Aorta (tissue), 5 donors: ENCODE data around the gene CHERP. TPM values are rescaled to one million over a fixed set of nuclear protein-coding genes. Genes with fewer than 3 reads are reported as not detected.

Source experiments
- ATAC-seq: fragments of 200-7000 bp; cut with Tn5 transposase; one replicate; pipeline ENCODE4 v1.9.1; 2022; ENCODE audit warnings: moderate library complexity; ENCODE audit not compliant: low FRiP score
- DNase-seq, 2 donors: peaks; one replicate each; pipeline ENCODE4 v3.0.0-alpha.2; 2020
- H3K27ac ChIP-seq, 2 donors: one replicate each; pipeline ENCODE4 v1.5.1; 2013; ENCODE audit warnings: low read length in 2 of 2, mild to moderate bottlenecking in 2 of 2, moderate library complexity in 2 of 2, control low read depth in 1 of 2, inconsistent platforms in 1 of 2, low read depth in 1 of 2
- H3K27me3 ChIP-seq, 2 donors: one replicate each; pipeline ENCODE4 v1.6.1; 2013; ENCODE audit warnings: control low read depth in 1 of 2, low read length in 1 of 2, mild to moderate bottlenecking in 1 of 2, moderate library complexity in 1 of 2; ENCODE audit not compliant: insufficient read depth in 2 of 2, control insufficient read depth in 1 of 2
- H3K36me3 ChIP-seq, 2 donors: one replicate each; pipeline ENCODE4 v1.6.1; 2013; ENCODE audit warnings: control low read depth in 1 of 2, low read length in 1 of 2, mild to moderate bottlenecking in 1 of 2; ENCODE audit not compliant: insufficient read depth in 2 of 2, control insufficient read depth in 1 of 2
- H3K4me1 ChIP-seq, 2 donors: one replicate each; pipeline ENCODE4 v1.6.1; 2013; ENCODE audit warnings: low read length in 2 of 2, control low read depth in 1 of 2, mild to moderate bottlenecking in 1 of 2, moderate library complexity in 1 of 2; ENCODE audit not compliant: insufficient read depth in 2 of 2, control insufficient read depth in 1 of 2
- H3K4me3 ChIP-seq, 2 donors: one replicate each; pipeline ENCODE4 v1.5.1; 2013; ENCODE audit warnings: low read length in 2 of 2, control low read depth in 1 of 2, mild to moderate bottlenecking in 1 of 2
- H3K9me3 ChIP-seq: one replicate; pipeline ENCODE4 v1.6.1; 2013; ENCODE audit warnings: mild to moderate bottlenecking, low read length; ENCODE audit not compliant: control insufficient read depth
- WGBS, 2 donors: extraction: QIAGEN DNeasy Blood & Tissue Kit; methylation state at CpG; one replicate each; pipeline ENCODE4 v1.1.7; 2013; 5-methylcytosine and 5-hydroxymethylcytosine counted together
- intact Hi-C, 2 donors: fragments of 100-400 bp; cut with DNase I; formaldehyde crosslinking; loops; one replicate each; pipeline versions ENCODE4 v1.14.2 to v1.15.0; 2022
- polyA plus RNA-seq, 2 donors: library from polyadenylated mRNA; stranded (reverse); fragments of 200-250 nt; gene quantifications; one replicate each; pipeline ENCODE4 v1.2.3, GENCODE V29; 2013
- total RNA-seq, 2 donors: library from RNA; stranded (reverse); fragmentation: NEBNext Ultra II Directional; extraction: Animal tissue kit (Norgen Biotek cat#: 25700); gene quantifications; one replicate each; pipeline ENCODE4 v1.2.1, GENCODE V29; 2021
- donor health status: healthy with polysubstance abuse.
- donor health status: Bipolar disorder and iron deficiency.
- donor health status: DM: no; HTN: no; CAD: no.
- donor health status: DM: no; HTN: no; CAD: no.
- donor health status: DM: yes; HTN: yes; CAD: no.

CHERP gene
- total and polyA plus RNA-seq, 4 donors: 5.5 to 36.6 (median 24.9) TPM

DNA sequence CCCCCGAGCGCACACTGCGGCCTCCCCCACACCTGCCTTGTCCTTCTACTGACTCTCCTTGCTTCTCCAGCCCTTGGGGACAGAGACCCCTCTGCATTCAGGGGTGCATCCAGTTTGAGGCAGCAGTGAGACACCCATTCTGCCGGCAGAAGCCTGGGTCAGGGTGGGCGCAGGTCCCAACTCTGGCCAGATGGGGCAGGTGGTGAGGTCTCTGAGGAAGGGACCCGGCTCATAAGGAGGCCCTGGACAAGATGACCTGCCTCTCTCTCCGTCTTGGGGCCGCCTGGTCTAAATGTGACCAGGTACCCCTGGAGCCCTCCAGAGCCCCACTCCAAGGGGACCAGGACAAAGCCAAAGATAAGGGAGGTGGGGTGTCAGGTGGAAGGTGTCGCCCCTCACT lies 6.1 kb downstream of the CHERP start:
- WGBS, 2 donors: 90 to 91% methylated on average over 9 of the region's 9 CpGs
- Histone ChIP-seq H3K27me3 (no peaks in the 10 kb centered on the region), H3K4me1 (peaks cover 0 to 2% of the 10 kb centered on the region in 2 donors), H3K9me3 (no peaks in the 10 kb centered on the region), H3K36me3 (peaks cover 0 to 14% of the 10 kb centered on the region in 2 donors), H3K4me3 (no peak overlapping the region), H3K27ac (no peak overlapping the region)
- DNase-seq (no peak), ATAC-seq (no peak)
- intact Hi-C loops: no loop called here

DNA sequence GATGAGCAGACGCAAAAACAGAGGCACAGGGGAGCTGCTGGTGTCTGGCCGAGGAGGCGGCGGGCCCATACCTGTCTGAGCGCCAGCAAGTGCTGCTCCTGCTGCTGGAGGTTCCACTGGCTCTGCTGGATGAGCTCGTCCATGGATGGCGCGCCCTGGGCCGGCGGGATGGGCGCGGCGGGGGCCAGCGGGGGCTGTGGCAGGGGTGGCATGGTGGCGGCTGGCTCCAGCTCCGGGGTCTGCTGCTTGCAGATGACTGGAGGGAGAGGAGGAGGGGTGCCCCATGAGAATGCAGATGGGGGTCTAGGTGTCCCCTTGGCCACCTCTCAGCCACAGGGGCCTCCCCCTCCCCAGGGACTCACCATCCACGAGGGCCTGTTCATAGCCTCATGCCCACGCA lies 6.9 kb downstream of the CHERP start:
- DNase-seq: no peak
- peaks cover 0 to 18% of the 10 kb centered on the region in 2 donors for H3K36me3 ChIP-seq
- no peaks in the 10 kb centered on the region for H3K4me1 ChIP-seq
- no peaks in the 10 kb centered on the region for H3K9me3 ChIP-seq
- H3K27me3 ChIP-seq: no peaks in the 10 kb centered on the region
- intact Hi-C loops: no loop called here
- H3K27ac ChIP-seq: no peak overlapping the region
- no peak overlapping the region for H3K4me3 ChIP-seq
- no peak for ATAC-seq
- WGBS, 2 donors: 92 to 95% methylated on average over 17 to 18 of the region's 18 CpGs

DNA sequence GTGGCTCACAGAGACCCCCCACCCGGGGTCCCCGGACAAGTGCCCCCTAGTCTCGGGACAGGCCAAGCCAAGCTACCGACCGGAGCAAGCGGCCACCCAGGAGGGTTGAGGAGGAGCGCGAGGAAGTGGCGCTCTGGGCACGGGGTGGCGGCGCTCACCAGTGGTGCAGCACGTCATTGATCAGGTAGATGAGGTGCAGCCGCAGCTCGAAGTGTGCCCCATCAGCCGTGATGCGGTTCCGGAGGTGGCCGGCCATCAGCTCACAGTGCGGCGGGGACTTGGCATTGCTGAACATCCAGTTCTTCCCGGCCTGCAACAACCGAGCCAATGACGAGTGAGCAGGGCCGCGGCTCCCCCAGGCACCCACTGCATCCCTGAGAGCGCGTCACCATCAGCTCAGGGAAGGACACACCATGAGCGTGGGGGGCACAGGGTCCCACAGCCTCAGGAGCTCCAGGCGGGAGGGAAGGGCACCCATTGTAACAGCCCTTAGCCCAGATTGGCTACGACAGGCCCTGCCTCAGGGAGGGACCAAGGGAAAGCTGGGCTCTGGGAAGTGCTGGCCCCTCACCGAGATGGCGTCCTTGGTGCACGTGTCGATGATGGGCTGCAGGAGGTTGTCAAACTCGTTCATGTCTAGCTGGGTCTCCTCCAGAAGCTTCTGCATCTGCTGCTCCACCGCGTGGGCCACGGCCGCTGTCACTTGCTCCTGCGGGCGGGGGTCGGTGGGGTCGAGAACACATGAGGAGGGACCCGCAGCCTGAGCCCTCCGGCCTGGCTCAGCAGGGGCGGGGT lies 9.6 kb downstream of the CHERP start:
- no peaks in the 10 kb centered on the region for H3K9me3 ChIP-seq
- no peak overlapping the region for H3K27ac ChIP-seq
- no peaks in the 10 kb centered on the region for H3K4me1 ChIP-seq
- WGBS, 2 donors: 91 to 92% methylated on average over 46 to 47 of the region's 47 CpGs
- intact Hi-C loops: no loop called here
- peaks cover 4 to 19% of the 10 kb centered on the region in 2 donors for H3K36me3 ChIP-seq
- no peak for DNase-seq
- H3K27me3 ChIP-seq: no peaks in the 10 kb centered on the region
- H3K4me3 ChIP-seq: no peak overlapping the region
- no peak for ATAC-seq

DNA sequence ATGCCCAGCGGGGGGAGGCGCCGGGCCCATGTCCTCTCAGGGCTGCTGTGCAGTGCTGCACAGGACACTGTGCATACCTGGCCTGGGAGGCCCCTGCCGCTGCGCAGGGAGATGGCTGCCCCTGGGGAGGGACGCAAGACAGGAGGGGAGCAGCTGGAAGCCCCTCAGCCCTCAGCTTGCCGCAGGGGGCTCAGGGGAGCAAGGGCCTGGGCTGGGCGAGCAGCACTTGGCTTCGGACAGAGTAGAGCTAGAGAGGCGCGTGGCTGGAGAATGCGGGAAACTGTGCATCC lies 10.9 kb downstream of the CHERP start:
- Histone ChIP-seq H3K27me3 (no peaks in the 10 kb centered on the region), H3K9me3 (no peaks in the 10 kb centered on the region), H3K4me1 (no peaks in the 10 kb centered on the region), H3K27ac (no peak overlapping the region), H3K4me3 (no peak overlapping the region), H3K36me3 (peaks cover 4 to 18% of the 10 kb centered on the region in 2 donors)
- DNase-seq: no peak
- intact Hi-C loops: no loop called here
- ATAC-seq: no peak
- 95 to 96% methylated on average over 12 of the region's 12 CpGs for WGBS, 2 donors

DNA sequence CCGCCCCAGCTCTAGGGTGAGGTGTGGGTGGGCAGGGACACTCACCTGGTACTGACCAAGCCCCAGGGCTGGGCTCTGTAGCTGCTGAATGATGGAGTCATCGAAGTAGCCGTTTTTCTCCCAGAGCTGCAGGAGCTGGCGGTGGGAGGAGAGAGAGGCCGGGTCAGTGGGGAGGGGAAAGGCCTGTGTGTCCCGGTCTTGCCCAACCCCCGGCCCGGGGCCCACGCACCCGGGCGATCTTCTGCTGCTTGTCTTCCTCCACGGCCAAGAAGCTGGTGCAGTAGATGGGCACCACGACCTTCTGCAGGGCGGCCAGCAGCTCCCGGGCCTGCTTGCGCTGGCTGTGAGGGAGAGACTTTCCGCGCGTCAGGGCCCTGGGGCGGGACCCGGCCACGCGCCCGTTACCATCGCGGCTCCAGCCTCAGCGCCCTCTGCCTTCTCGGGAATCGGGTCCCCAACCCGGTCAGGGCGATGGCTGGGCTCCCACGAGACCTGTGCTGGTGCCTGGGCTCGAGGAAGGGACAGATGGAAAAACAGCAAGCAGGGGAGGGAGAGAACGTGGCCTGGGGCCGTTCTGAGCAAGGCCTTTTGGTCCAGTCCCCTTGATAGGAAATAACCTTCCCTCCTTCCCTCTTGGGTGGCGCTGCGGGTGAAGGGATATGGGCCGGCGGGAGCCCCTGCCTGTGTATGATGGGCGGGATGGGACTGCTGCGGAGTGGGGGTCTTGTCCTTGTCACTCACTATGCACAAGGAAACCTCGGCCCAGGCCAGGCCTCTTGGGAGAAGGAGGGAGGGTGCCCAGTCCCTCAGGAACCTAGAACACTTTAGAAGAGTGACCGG lies 11.5 kb downstream of the CHERP start:
- H3K27ac ChIP-seq: no peak overlapping the region
- WGBS, 2 donors: 91 to 95% methylated on average over 40 to 43 of the region's 43 CpGs
- no peaks in the 10 kb centered on the region for H3K27me3 ChIP-seq
- ATAC-seq (no peak), DNase-seq (no peak)
- no peaks in the 10 kb centered on the region for H3K4me1 ChIP-seq
- H3K4me3 ChIP-seq: no peak overlapping the region
- intact Hi-C loops: no loop called here
- H3K36me3 ChIP-seq: peaks cover 4 to 18% of the 10 kb centered on the region in 2 donors
- no peaks in the 10 kb centered on the region for H3K9me3 ChIP-seq

DNA sequence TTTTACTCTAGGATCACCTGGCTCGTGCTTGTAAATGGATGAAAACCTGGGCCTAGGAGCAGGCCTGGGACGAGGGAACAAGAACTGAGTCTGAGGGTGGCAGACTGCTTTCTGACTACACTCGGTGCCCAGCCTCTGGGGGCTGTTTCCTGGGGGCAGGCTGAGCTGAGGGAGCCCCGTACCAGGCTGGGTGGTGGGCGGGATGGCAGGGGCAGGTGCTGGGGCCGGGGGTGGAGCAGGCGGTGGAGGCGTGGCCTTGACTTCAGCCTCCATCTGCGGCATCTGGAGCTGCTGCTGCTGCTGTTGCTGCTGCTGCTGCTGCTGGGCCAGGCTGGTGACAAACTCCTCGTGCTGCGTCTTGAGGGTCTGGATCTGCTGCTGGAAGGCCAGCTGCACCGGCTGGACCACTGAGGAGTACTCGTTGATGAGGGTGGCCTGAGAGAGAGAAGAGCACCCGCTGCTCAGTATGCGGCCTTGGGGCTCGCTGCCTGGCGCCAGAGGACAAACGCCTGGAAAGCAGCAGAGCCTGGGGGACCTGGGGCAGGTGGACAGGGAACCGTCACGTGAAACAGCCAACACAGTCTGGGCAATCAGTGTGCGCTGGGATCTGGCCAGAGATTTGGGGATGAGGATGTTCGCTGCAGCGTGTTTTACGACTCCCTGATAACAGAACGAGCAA lies 12.6 kb downstream of the CHERP start:
- DNase-seq (no peak), ATAC-seq (no peak)
- Histone ChIP-seq H3K27me3 (no peaks in the 10 kb centered on the region), H3K36me3 (peaks cover 4 to 17% of the 10 kb centered on the region in 2 donors), H3K9me3 (no peaks in the 10 kb centered on the region), H3K4me1 (no peaks in the 10 kb centered on the region), H3K4me3 (no peak overlapping the region), H3K27ac (no peak overlapping the region)
- intact Hi-C loops: no loop called here
- WGBS, 2 donors: 90 to 91% methylated on average over 25 of the region's 25 CpGs

DNA sequence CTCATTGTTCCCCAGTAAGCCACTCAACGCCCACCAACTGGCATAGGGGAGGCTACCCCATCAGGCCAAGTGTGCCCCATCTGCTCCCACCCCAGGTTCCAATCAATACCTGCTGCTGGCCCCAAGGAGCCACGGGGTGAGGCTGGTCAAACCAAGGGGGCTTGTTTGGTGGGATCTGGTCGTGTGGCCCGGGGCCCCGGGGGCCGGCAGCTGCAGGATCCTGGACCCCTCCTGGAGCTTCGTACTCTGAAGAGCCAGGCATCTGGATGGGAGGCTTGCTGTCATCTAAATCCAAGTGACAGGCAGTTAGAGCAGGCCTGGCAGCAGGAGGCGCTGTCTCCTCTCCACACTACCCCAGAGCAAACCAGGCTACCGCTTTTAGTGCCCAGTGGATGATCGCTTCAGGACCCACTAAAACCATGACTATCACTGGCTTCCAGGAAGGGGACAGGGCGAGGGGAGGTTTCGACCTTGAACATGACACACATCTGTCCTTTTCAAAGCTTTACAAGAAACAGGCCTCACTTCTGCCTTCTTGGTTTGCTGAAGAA lies 14.2 kb downstream of the CHERP start:
- DNase-seq (no peak), ATAC-seq (no peak)
- no peaks in the 10 kb centered on the region for H3K27me3 ChIP-seq
- H3K36me3 ChIP-seq: peaks cover 4 to 17% of the 10 kb centered on the region in 2 donors
- no peak overlapping the region for H3K4me3 ChIP-seq
- intact Hi-C loops: no loop called here
- 90 to 91% methylated on average over 12 of the region's 12 CpGs for WGBS, 2 donors
- no peaks in the 10 kb centered on the region for H3K9me3 ChIP-seq
- H3K4me1 ChIP-seq: no peaks in the 10 kb centered on the region
- no peak overlapping the region for H3K27ac ChIP-seq

DNA sequence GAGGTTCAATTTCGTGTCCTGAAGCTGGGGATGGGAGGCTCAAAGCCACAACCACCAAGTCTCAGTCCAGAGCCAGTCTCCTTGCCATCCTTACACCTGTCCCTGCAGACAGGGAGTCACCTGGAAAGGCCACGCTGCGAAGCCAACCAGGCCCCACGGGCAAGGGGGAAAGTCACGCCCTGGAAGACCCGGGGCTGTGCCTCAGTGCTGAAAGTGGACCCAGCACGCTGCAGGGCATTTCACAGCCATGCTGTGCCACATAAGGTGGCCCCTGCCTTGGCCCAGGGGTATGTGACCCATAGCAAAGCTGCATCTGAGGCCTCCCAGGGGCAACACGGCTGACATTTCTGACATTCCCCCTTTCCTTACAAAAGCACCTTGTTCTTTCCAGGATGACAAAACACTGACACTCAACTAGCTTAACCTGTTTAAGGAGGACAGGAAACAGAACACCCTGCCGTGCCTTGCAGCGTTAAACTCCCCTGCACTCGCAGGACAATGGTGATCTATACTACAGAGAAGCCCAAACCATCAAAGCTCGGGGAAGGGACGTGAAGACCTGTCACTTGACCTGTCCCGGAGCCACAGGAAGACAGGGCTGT lies 14.8 kb downstream of the CHERP start:
- Histone ChIP-seq H3K4me3 (no peak overlapping the region), H3K36me3 (peaks cover 4 to 20% of the 10 kb centered on the region in 2 donors), H3K4me1 (no peaks in the 10 kb centered on the region), H3K27ac (no peak overlapping the region), H3K9me3 (no peaks in the 10 kb centered on the region), H3K27me3 (no peaks in the 10 kb centered on the region)
- ATAC-seq: no peak
- WGBS, 2 donors: 83 to 84% methylated on average over 14 of the region's 14 CpGs
- intact Hi-C loops: no loop called here
- DNase-seq: no peak
